GM21723 (cell line): ENCODE results near the gene SNX5.

ENCODE experiments used
- ATAC-seq: cut with Tn5 transposase; IDR thresholded peaks from one replicate; pipeline ENCODE4 v1.9.1; 2021; ENCODE audit warnings: mild to moderate bottlenecking, moderate library complexity; ENCODE audit not compliant: unreplicated experiment

SNX5 gene

GRCh38 chr20:17968366-17969277, at the start of gene SNX5, which contains the start of gene MGME1:
SNX5 (minus strand) TSS chr20:17968794; CDS start chr20:17968425, 369 bp downstream.
MGME1 (plus strand) TSS chr20:17969018; CDS start chr20:17969860, 842 bp downstream.
- ATAC-seq = peak; percentile 73

DNA sequence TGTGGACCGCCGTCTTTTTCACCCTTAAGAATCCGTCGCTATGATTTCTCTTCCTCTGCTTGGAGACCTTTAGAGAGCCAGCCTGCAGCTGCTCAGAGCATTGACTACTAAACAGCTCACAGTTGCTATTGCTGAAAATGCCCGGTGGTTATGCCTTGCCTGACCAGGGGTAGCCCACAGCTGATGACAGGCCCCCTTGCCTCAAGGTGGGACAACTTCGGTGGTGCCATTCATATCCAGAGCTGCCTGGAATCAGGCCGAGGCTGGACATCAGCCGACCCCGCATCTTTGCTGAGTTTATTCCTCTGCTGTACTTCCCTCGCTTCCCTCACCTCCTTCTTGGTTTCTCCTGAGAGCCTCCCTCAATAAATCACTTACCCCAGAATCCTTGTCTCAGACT, 49.5 kb upstream of the SNX5 start:
- no peak for ATAC-seq

DNA sequence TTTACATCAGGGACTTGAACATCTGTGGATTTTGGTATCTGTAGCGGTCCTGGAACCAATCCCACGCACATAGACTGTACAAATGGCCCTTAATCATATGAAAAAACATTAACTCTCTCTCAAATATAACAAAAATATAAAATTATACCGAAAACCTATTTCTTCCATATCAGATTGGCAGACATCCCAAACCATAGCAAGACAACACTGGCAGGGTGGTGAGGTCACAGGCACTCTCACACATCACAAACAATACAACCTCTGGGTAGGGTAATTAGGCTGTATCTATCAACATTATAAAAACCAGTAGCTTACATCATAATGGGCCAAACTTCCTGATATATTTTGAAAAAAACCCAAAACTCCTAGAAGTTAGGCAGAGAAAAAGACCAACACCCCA, 48.2 kb upstream of the SNX5 start:
- ATAC-seq = no peak

DNA sequence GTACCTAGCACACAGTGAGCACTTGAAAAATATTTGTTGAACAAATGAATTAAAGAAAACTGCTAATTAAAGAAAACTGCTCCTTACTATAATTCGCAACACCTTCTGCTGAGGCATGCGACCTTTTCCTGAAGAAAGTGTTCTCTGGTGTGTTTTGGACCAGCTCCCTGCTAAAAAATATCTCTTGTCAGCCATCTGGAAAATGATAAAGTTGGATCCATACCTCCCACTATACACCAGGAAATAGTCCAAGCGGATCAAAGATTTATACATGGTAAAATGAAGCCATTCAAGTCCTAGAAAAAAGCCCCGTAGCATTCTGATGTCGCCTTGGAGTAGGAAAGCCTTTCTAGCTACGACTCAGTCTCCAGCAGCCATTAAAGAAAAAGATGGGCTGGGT, 45.8 kb upstream of the SNX5 start:
- no peak for ATAC-seq

- no peak for ATAC-seq
These were observed 44.3 kb upstream of the SNX5 start for GRCh38 chr20:18012901-18013300.

GRCh38 chr20:18011951-18012645, 43.5 kb upstream of the SNX5 start:
- ATAC-seq = no peak

GRCh38 chr20:18011482-18011881, 42.9 kb upstream of the SNX5 start:
- no peak for ATAC-seq

- no peak for ATAC-seq
These were observed 40.5 kb upstream of the SNX5 start for GRCh38 chr20:18009116-18009515.

DNA sequence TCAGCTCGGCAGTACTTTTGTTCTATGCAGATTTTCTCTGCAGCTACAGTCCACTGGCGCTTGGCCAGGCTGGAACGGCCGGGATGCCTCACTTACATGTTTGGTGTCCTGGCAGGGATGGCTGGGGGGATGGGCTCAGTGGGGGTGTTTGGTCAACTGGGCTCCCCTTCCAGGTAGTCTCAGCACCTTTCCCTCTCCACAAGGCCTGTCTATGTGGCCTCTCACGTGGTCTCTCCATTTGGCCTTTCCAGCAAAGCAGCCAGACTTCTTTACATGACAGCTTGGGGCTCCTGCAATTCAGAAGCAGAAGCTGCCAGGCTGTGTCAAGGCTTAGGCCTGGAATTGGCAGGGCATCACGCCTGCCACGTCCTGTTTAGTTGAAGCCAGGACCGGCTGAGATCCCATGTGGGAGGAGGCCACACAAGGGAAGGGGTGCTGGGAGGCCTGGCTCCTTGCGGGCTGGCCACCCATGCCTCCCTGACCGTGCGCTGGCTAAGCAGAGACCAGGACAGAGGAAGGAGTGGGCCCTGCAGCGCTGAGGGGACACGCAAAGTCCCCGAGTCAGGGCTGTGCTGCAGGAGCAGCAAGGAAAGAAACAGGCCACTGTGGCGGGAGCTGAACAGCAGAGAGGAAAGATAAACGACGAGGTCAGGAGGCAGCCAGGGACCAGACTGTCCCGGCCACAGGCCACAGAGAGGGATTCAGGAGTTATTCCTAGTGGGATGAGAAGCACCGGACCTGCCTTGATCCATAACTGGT, 39.1 kb upstream of the SNX5 start:
- no peak for ATAC-seq

- ATAC-seq = no peak
These were observed 38.1 kb upstream of the SNX5 start for GRCh38 chr20:18006684-18007083.

GRCh38 chr20:18005990-18006364, 37.4 kb upstream of the SNX5 start:
- ATAC-seq = no peak

GRCh38 chr20:18005170-18005989, 36.8 kb upstream of the SNX5 start:
- ATAC-seq = peak; percentile 93

DNA sequence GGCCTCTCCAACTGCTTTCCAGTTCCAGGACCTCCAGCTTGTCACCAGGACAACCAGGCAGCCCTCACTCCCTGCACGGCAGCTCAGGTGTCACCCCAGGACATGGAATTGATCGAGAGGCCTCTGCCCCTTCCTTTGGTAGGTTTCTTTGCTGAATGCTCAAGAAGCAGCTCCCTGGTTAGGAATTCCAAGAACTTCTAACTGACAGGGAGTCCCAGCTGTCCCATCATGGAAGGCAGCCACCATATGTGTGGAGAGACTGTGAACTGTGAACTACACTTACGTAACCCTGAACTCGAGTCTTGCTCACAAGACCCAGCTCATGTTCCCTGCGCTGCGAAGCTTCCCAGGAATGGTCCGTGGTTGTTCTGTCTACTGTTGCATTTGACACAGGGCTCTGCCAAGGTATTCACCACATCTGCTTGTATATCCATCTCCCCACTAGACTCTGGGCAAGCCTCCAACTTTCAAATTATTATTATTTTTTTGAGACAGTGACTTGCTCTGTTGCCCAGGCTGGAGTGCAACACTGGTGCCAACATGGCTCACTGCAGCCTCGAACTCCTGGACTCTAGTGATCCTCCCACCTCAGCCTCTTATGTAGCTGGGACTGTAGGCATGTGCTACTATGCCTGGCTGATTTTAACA, 35.9 kb upstream of the SNX5 start:
- ATAC-seq = no peak

DNA sequence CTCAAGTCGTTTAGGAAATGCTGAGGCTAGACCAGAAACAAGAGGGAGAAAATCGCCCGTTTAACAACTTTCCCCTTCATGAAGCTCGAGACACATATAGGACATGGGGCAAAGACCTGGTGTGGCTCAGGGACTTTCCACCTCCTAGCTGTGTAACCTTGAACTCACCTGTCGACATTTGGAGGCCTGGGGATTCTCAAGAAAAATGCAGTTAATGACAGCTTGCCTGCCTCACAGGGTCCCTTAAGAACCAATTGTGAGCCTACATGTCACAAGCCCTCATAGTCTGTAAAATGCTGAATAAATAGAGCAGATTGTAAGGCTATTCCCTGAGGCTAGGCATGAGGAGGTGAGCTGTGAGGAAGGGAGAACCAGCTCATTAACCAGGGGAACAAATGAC, 35.3 kb upstream of the SNX5 start:
- ATAC-seq = peak; percentile 41

DNA sequence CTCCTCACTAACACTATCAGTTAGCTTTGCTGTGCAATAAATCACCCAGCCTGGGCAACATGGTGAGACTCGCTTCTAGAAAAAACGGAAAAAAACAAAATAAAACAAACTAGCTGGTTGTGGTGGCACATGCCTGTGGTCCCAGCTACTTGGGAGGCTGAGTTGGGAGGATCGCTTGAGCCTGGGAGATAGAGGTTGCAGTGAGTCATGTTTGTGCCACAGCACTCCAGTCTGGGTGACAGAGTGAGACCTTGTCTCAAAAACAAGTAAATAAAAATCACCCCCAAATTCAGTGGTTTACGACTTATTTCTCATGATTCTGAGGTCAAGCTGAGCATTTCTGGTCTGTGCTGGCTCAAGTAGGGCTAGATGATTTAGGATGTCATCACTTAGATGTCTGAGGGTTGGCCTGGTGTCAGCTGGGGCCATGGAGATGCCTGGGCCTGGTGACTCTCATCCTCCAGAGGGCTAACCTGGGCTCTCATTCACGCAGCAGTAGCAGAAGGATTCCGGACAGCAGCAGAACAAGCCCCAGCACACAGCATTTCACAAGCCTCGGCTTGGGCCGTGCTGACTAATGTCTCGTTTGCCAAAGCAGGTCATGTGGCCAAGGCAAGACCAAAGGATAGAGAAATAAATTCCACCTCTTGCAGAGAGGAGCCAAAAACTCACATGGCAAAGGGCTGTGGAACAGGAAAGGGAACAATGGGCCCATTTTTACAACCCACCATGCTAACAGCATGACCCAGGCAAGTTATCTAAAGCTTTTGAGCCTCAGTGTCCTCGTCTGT, 32.7 kb upstream of the SNX5 start:
- ATAC-seq = no peak

- no peak for ATAC-seq
These were observed 31.0 kb upstream of the SNX5 start for GRCh38 chr20:17999566-17999965.

GRCh38 chr20:17998446-17998845, 29.9 kb upstream of the SNX5 start:
- ATAC-seq = no peak

GRCh38 chr20:17995967-17996819, 27.6 kb upstream of the SNX5 start:
- ATAC-seq = peak; percentile 52
